ENCODE data around the gene VPS13A. TPM values are rescaled to one million over a fixed set of nuclear protein-coding genes. Genes with fewer than 3 reads are reported as not detected.
"Not testable (repeated sequence)": the region's sequence is repeated elsewhere in the genome, so short reads cannot be mapped to it uniquely, and the experiment has no call there.

Gene VPS13A
- total RNA-seq, 1 experiment from 2014 or later: 14.3 TPM

- ChIA-PET CTCF (no interaction called here), POLR2A (no interaction called here)
- BruUV-seq (replicated peaks): no TSS peak
- Mint-ChIP-seq H3K9me3 (ENCODE audit: unreplicated experiment) (no peaks in the 10 kb centered on the region), H3K4me3 (ENCODE audit: unreplicated experiment) (no peak overlapping the region), H3K27ac (ENCODE audit: unreplicated experiment) (no peak overlapping the region), H3K4me1 (ENCODE audit: low read depth, unreplicated experiment) (no peaks in the 10 kb centered on the region), H3K36me3 (ENCODE audit: insufficient read depth, unreplicated experiment) (no peaks in the 10 kb centered on the region), H3K27me3 (ENCODE audit: insufficient read depth, unreplicated experiment) (no peaks in the 10 kb centered on the region)
- Histone ChIP-seq H3K36me3 (ENCODE audit: control insufficient read depth, insufficient read depth, low read length) (no peaks in the 10 kb centered on the region), H3K4me3 (ENCODE audit: low read depth, low read length) (no peak overlapping the region), H3K9me3 (no peaks in the 10 kb centered on the region), H3K27me3 (replicated peaks; ENCODE audit: control insufficient read depth, insufficient read depth, low read length) (no peaks in the 10 kb centered on the region), H3K4me1 (no peaks in the 10 kb centered on the region)
- intact Hi-C loops (cut with micrococcal nuclease; ENCODE audit: unreplicated experiment): no loop called here
- TF ChIP-seq CTCF (IDR thresholded peaks at IDR 0.05; ENCODE audit: insufficient read depth in 1 of 2, low read depth in 1 of 2, low read length in 1 of 2, severe bottlenecking in 1 of 2, unreplicated experiment in 1 of 2): no peak
- DNase-seq: no peak
These were observed 225.0 kb downstream of the VPS13A start for GRCh38 chr9:77402286-77402685.

- intact Hi-C loops (cut with micrococcal nuclease; ENCODE audit: unreplicated experiment): no loop called here
- H3K9me3 ChIP-seq: no peaks in the 10 kb centered on the region
- H3K36me3 ChIP-seq (ENCODE audit: control insufficient read depth, insufficient read depth, low read length): no peaks in the 10 kb centered on the region
- Mint-ChIP-seq H3K4me3 (ENCODE audit: unreplicated experiment) (no peak overlapping the region), H3K4me1 (ENCODE audit: low read depth, unreplicated experiment) (no peaks in the 10 kb centered on the region), H3K27me3 (ENCODE audit: insufficient read depth, unreplicated experiment) (no peaks in the 10 kb centered on the region), H3K27ac (ENCODE audit: unreplicated experiment) (no peak overlapping the region), H3K9me3 (ENCODE audit: unreplicated experiment) (no peaks in the 10 kb centered on the region), H3K36me3 (ENCODE audit: insufficient read depth, unreplicated experiment) (no peaks in the 10 kb centered on the region)
- POLR2A ChIA-PET: no interaction called here
- BruUV-seq (replicated peaks): no TSS peak
- TF ChIP-seq CTCF (IDR thresholded peaks at IDR 0.05; ENCODE audit: insufficient read depth in 1 of 2, low read depth in 1 of 2, low read length in 1 of 2, severe bottlenecking in 1 of 2, unreplicated experiment in 1 of 2): no peak
- no peaks in the 10 kb centered on the region for H3K4me1 ChIP-seq
- no peak for DNase-seq
- CTCF ChIA-PET: no interaction called here
- no peak overlapping the region for H3K4me3 ChIP-seq (ENCODE audit: low read depth, low read length)
- H3K27me3 ChIP-seq (replicated peaks; ENCODE audit: control insufficient read depth, insufficient read depth, low read length): no peaks in the 10 kb centered on the region
These were observed 225.9 kb downstream of the VPS13A start for GRCh38 chr9:77403239-77403638.

GRCh38 chr9:77408521-77408920, 231.2 kb downstream of the VPS13A start:
- POLR2A ChIA-PET; H3K4me1 Mint-ChIP-seq (ENCODE audit: low read depth, unreplicated experiment); H3K9me3 Mint-ChIP-seq (ENCODE audit: unreplicated experiment); DNase-seq; H3K4me3 Mint-ChIP-seq (ENCODE audit: unreplicated experiment); H3K4me3 ChIP-seq (ENCODE audit: low read depth, low read length); H3K27me3 ChIP-seq (replicated peaks; ENCODE audit: control insufficient read depth, insufficient read depth, low read length); CTCF ChIA-PET; H3K27me3 Mint-ChIP-seq (ENCODE audit: insufficient read depth, unreplicated experiment); H3K4me1 ChIP-seq; H3K27ac Mint-ChIP-seq (ENCODE audit: unreplicated experiment); H3K36me3 ChIP-seq (ENCODE audit: control insufficient read depth, insufficient read depth, low read length); H3K36me3 Mint-ChIP-seq (ENCODE audit: insufficient read depth, unreplicated experiment); intact Hi-C loops (cut with micrococcal nuclease; ENCODE audit: unreplicated experiment); BruUV-seq (replicated peaks); H3K9me3 ChIP-seq: not testable (repeated sequence)

- H3K4me1 ChIP-seq: no peaks in the 10 kb centered on the region
- intact Hi-C loops (cut with micrococcal nuclease; ENCODE audit: unreplicated experiment): no loop called here
- Mint-ChIP-seq H3K36me3 (ENCODE audit: insufficient read depth, unreplicated experiment) (no peaks in the 10 kb centered on the region), H3K4me3 (ENCODE audit: unreplicated experiment) (no peak overlapping the region), H3K27me3 (ENCODE audit: insufficient read depth, unreplicated experiment) (no peaks in the 10 kb centered on the region), H3K4me1 (ENCODE audit: low read depth, unreplicated experiment) (no peaks in the 10 kb centered on the region), H3K9me3 (ENCODE audit: unreplicated experiment) (no peaks in the 10 kb centered on the region), H3K27ac (ENCODE audit: unreplicated experiment) (no peak overlapping the region)
- ChIA-PET CTCF (no interaction called here), POLR2A (no interaction called here)
- H3K27me3 ChIP-seq (replicated peaks; ENCODE audit: control insufficient read depth, insufficient read depth, low read length): no peaks in the 10 kb centered on the region
- no peaks in the 10 kb centered on the region for H3K9me3 ChIP-seq
- BruUV-seq (replicated peaks): no TSS peak
- no peak overlapping the region for H3K4me3 ChIP-seq (ENCODE audit: low read depth, low read length)
- H3K36me3 ChIP-seq (ENCODE audit: control insufficient read depth, insufficient read depth, low read length): no peaks in the 10 kb centered on the region
- no peak for DNase-seq
- TF ChIP-seq CTCF (IDR thresholded peaks at IDR 0.05; ENCODE audit: insufficient read depth in 1 of 2, low read depth in 1 of 2, low read length in 1 of 2, severe bottlenecking in 1 of 2, unreplicated experiment in 1 of 2): no peak
These were observed 240.2 kb downstream of the VPS13A start for GRCh38 chr9:77417566-77417965.
